DND-41 (cell line): Measurements from ENCODE around the gene ACOXL.

Experiments
- EZH2 ChIP-seq: IDR thresholded peaks from 3 replicates; pipeline ENCODE4 v1.6.1; 2012; ENCODE audit warnings: borderline replicate concordance, low read depth, mild to moderate bottlenecking, moderate library complexity, low read length, inconsistent platforms; ENCODE audit not compliant: severe bottlenecking
- TF ChIP-seq, protein P1 (sequence below): IDR thresholded peaks from 2 replicates; pipeline ENCODE4 v1.5.1; 2012; ENCODE audit warnings: borderline replicate concordance, low read length, moderate library complexity, mild to moderate bottlenecking; ENCODE audit not compliant: poor library complexity, severe bottlenecking; ENCODE audit errors: extremely low read depth

DNA sequence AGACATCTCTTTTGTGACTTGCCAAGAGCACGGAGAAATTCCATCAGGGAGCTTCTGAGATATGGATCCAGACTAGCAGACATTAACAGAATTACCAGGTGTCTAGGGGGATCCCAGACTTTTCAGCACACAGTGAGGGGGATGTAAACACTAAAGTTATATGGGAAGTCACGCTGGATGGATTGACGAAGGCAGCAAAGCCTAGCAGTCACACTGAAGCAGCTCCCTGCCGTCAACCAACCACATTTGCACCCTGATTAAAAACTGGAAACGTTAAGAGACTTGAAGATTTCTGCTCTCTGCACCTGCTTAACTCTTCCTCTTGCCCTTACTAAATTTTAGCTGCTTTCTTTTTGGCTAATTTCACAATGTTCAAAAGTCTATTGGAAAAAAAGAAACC lies 325.9 kb downstream of the ACOXL start:
- TF ChIP-seq, protein P1, sequence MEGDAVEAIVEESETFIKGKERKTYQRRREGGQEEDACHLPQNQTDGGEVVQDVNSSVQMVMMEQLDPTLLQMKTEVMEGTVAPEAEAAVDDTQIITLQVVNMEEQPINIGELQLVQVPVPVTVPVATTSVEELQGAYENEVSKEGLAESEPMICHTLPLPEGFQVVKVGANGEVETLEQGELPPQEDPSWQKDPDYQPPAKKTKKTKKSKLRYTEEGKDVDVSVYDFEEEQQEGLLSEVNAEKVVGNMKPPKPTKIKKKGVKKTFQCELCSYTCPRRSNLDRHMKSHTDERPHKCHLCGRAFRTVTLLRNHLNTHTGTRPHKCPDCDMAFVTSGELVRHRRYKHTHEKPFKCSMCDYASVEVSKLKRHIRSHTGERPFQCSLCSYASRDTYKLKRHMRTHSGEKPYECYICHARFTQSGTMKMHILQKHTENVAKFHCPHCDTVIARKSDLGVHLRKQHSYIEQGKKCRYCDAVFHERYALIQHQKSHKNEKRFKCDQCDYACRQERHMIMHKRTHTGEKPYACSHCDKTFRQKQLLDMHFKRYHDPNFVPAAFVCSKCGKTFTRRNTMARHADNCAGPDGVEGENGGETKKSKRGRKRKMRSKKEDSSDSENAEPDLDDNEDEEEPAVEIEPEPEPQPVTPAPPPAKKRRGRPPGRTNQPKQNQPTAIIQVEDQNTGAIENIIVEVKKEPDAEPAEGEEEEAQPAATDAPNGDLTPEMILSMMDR, result no peak
- TF ChIP-seq EZH2, result no peak
